DND-41 (cell line): ENCODE data around the gene ANXA3.

Source experiments
- ATAC-seq: fragments of 200-7000 bp; cut with Tn5 transposase; 3 replicates; pipeline ENCODE4 v1.9.1; 2021; ENCODE audit warnings: low read depth; ENCODE audit not compliant: insufficient read depth
- DNase-seq: peaks from one replicate; pipeline ENCODE4 v3.0.0-alpha.2; 2020
- H2AFZ ChIP-seq: 2 replicates; pipeline ENCODE4 v1.6.0; 2012; ENCODE audit warnings: low read depth, low read length
- H3K27ac ChIP-seq: 2 replicates; pipeline ENCODE4 v1.5.1; 2012; ENCODE audit warnings: low read length, inconsistent platforms
- H3K27me3 ChIP-seq: fragments of 200-600 bp; sonication (generic); 2 replicates; pipeline ENCODE4 v1.6.0; 2012; ENCODE audit warnings: low read length, mild to moderate bottlenecking, inconsistent platforms; ENCODE audit not compliant: insufficient read depth, poor library complexity
- H3K36me3 ChIP-seq: 2 replicates; pipeline ENCODE4 v1.5.1; 2012; ENCODE audit warnings: low read length, inconsistent platforms; ENCODE audit not compliant: insufficient read depth
- H3K4me1 ChIP-seq: 2 replicates; pipeline ENCODE4 v1.5.1; 2012; ENCODE audit warnings: mild to moderate bottlenecking, low read length; ENCODE audit not compliant: insufficient read depth
- H3K4me2 ChIP-seq: 2 replicates; pipeline ENCODE4 v1.6.0; 2012; ENCODE audit warnings: mild to moderate bottlenecking, moderate library complexity, low read length, inconsistent platforms; ENCODE audit not compliant: insufficient read depth
- H3K4me3 ChIP-seq, 2 experiments: fragments of 200-600 bp in 1 of 2; shearing (Covaris generic) in 1 of 2; 2 replicates each; pipeline ENCODE4 v1.5.1; 2012 to 2016; ENCODE audit warnings: inconsistent platforms in 2 of 2, low read length in 2 of 2, mild to moderate bottlenecking in 2 of 2, low read depth in 1 of 2, moderate library complexity in 1 of 2
- H3K79me2 ChIP-seq: 2 replicates; pipeline ENCODE4 v1.6.0; 2012; ENCODE audit warnings: low read length, inconsistent platforms; ENCODE audit not compliant: insufficient read depth
- H3K9ac ChIP-seq: 2 replicates; pipeline ENCODE4 v1.6.0; 2012; ENCODE audit warnings: low read depth, mild to moderate bottlenecking, inconsistent platforms, low read length, moderate library complexity
- H3K9me3 ChIP-seq: 2 replicates; pipeline ENCODE4 v1.5.1; 2012; ENCODE audit warnings: low read length, moderate library complexity, mild to moderate bottlenecking, inconsistent platforms; ENCODE audit not compliant: insufficient read depth, severe bottlenecking
- H4K20me1 ChIP-seq: 2 replicates; pipeline ENCODE4 v1.6.0; 2012; ENCODE audit warnings: low read length; ENCODE audit not compliant: insufficient read depth
- EZH2 ChIP-seq: IDR thresholded peaks from 3 replicates; pipeline ENCODE4 v1.6.1; 2012; ENCODE audit warnings: borderline replicate concordance, low read depth, mild to moderate bottlenecking, moderate library complexity, low read length, inconsistent platforms; ENCODE audit not compliant: severe bottlenecking
- TF ChIP-seq, protein P1 (sequence below): IDR thresholded peaks from 2 replicates; pipeline ENCODE4 v1.5.1; 2012; ENCODE audit warnings: borderline replicate concordance, low read length, moderate library complexity, mild to moderate bottlenecking; ENCODE audit not compliant: poor library complexity, severe bottlenecking; ENCODE audit errors: extremely low read depth

Gene ANXA3

DNA sequence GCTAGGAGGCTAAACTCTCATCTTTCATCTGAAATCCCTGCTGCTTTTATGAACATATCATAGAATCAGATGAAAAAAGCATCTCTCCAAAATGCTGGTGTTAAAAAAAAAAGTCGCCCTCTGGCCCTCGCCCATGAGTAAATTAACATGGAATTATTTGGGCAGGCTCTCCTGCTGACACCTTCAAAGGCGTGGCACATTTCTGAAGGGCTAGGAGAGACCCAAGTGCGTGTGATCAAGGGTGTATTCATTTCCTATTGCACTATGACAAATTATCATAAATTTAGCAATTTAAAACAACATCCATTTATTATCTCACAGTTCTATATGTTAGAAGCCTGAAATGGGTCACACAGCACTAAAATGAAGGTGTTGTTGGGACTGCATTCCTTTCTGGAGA is 5.1 kb downstream of the ANXA3 start:
- Histone ChIP-seq H3K4me3 (no peak overlapping the region), H3K4me1 (peaks cover 5% of the 10 kb centered on the region; the same call in 1 of the 2 replicates), H3K27me3 (no peaks in the 10 kb centered on the region), H3K36me3 (no peaks in the 10 kb centered on the region), H4K20me1 (no peaks in the 10 kb centered on the region), H3K27ac (no peak overlapping the region), H3K79me2 (no peaks in the 10 kb centered on the region), H2AFZ (no peak overlapping the region), H3K4me2 (no peak overlapping the region), H3K9ac (no peak overlapping the region), H3K9me3 (peaks cover 3% of the 10 kb centered on the region)
- TF ChIP-seq EZH2 = no peak
- TF ChIP-seq, protein P1, sequence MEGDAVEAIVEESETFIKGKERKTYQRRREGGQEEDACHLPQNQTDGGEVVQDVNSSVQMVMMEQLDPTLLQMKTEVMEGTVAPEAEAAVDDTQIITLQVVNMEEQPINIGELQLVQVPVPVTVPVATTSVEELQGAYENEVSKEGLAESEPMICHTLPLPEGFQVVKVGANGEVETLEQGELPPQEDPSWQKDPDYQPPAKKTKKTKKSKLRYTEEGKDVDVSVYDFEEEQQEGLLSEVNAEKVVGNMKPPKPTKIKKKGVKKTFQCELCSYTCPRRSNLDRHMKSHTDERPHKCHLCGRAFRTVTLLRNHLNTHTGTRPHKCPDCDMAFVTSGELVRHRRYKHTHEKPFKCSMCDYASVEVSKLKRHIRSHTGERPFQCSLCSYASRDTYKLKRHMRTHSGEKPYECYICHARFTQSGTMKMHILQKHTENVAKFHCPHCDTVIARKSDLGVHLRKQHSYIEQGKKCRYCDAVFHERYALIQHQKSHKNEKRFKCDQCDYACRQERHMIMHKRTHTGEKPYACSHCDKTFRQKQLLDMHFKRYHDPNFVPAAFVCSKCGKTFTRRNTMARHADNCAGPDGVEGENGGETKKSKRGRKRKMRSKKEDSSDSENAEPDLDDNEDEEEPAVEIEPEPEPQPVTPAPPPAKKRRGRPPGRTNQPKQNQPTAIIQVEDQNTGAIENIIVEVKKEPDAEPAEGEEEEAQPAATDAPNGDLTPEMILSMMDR = no peak
- ATAC-seq (no peak), DNase-seq (no peak)

- H2AFZ ChIP-seq = no peak overlapping the region
- peaks cover 3% of the 10 kb centered on the region for H3K9me3 ChIP-seq
These were observed 6.3 kb downstream of the ANXA3 start for GRCh38 chr4:78557841-78558240.

DNA sequence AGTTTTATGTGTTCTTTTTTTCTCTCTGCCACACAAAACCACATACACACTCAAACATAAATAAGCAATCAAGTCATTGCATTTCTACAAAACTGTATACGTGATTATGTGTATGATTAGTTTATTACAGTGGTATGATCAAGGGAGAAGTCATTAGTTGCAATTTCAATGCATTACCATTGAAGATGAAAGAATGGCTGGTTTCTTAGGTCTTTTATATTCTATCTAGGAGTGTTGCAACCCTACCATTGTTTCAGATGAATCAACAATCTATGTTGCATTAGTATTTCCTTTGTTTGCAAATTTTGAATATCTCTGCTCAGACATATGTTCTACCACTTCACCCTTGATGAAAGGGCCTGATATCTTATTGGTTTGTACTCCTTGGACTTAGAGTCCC is 6.8 kb downstream of the ANXA3 start:
- Histone ChIP-seq H3K9me3 (peaks cover 3% of the 10 kb centered on the region), H3K4me1 (no peaks in the 10 kb centered on the region), H3K4me2 (no peak overlapping the region), H3K9ac (no peak overlapping the region), H3K36me3 (no peaks in the 10 kb centered on the region), H3K4me3 (no peak overlapping the region), H3K79me2 (no peaks in the 10 kb centered on the region), H4K20me1 (no peaks in the 10 kb centered on the region), H2AFZ (no peak overlapping the region), H3K27ac (no peak overlapping the region), H3K27me3 (no peaks in the 10 kb centered on the region)
- ATAC-seq (no peak), DNase-seq (no peak)
- no peak for TF ChIP-seq EZH2
- TF ChIP-seq, protein P1 = no peak

More at GRCh38 chr4:78557841-78558240, 6.3 kb downstream of the ANXA3 start:
- H3K27me3 ChIP-seq = no peaks in the 10 kb centered on the region
- no peak overlapping the region for H3K4me2 ChIP-seq
- DNase-seq (no peak), ATAC-seq (no peak)
- no peak overlapping the region for H3K9ac ChIP-seq
- no peak for TF ChIP-seq EZH2
- TF ChIP-seq, protein P1 = no peak
- H3K4me3 ChIP-seq = no peak overlapping the region
- no peaks in the 10 kb centered on the region for H4K20me1 ChIP-seq
- no peak overlapping the region for H3K27ac ChIP-seq
- no peaks in the 10 kb centered on the region for H3K79me2 ChIP-seq
- H3K4me1 ChIP-seq = no peaks in the 10 kb centered on the region
- no peaks in the 10 kb centered on the region for H3K36me3 ChIP-seq

- H3K27ac ChIP-seq = no peak overlapping the region
- no peak for ATAC-seq
These were observed 8.9 kb downstream of the ANXA3 start for GRCh38 chr4:78560296-78560963.

More at GRCh38 chr4:78560296-78560963, 8.9 kb downstream of the ANXA3 start:
- Histone ChIP-seq H3K27me3 (no peaks in the 10 kb centered on the region), H2AFZ (no peak overlapping the region), H3K36me3 (no peaks in the 10 kb centered on the region), H3K9me3 (peaks cover 3% of the 10 kb centered on the region), H3K79me2 (no peaks in the 10 kb centered on the region), H3K9ac (no peak overlapping the region), H4K20me1 (no peaks in the 10 kb centered on the region), H3K4me1 (no peaks in the 10 kb centered on the region), H3K4me2 (no peak overlapping the region), H3K4me3 (no peak overlapping the region)
- no peak for TF ChIP-seq EZH2
- TF ChIP-seq, protein P1 = no peak
- DNase-seq = no peak
